Thoracic aorta (tissue), 2 donors: ENCODE data around the gene CTNNA3. TPM values are rescaled to one million over a fixed set of nuclear protein-coding genes. Genes with fewer than 3 reads are reported as not detected.

Experiments used
- ATAC-seq: fragments of 150-250 bp; one replicate; pipeline ENCODE4 v1.8.0; 2017; ENCODE audit warnings: low read depth; ENCODE audit not compliant: insufficient number of reproducible peaks, low FRiP score
- DNase-seq: peaks from one replicate; pipeline ENCODE4 v3.0.0-alpha.2; 2020; ENCODE audit warnings: low spot score
- H3K27ac ChIP-seq, 2 donors: fragments of 200-600 bp; sonication (generic); 1 replicate in 1 of 2; 2 replicates in 1 of 2; pipeline ENCODE4 v1.5.1; 2016; ENCODE audit warnings: mild to moderate bottlenecking in 2 of 2, moderate library complexity in 2 of 2
- H3K27me3 ChIP-seq: fragments of 200-600 bp; sonication (generic); replicated peaks from 2 replicates; pipeline ENCODE4 v1.6.0; 2016; ENCODE audit warnings: mild to moderate bottlenecking; ENCODE audit not compliant: insufficient read depth
- H3K36me3 ChIP-seq: fragments of 200-600 bp; sonication (generic); one replicate; pipeline ENCODE4 v1.5.1; 2016
- H3K4me1 ChIP-seq, 2 donors: fragments of 200-600 bp; sonication (generic); 1 replicate in 1 of 2; 2 replicates in 1 of 2; pipeline versions ENCODE4 v1.5.1 to v1.6.0; 2016; ENCODE audit warnings: low read depth in 2 of 2, mild to moderate bottlenecking in 1 of 2; ENCODE audit not compliant: control insufficient read depth in 1 of 2
- H3K4me3 ChIP-seq: fragments of 200-600 bp; sonication (generic); 2 replicates; pipeline ENCODE4 v1.5.1; 2016; ENCODE audit warnings: mild to moderate bottlenecking
- H3K9me3 ChIP-seq: fragments of 200-600 bp; sonication (generic); 2 replicates; pipeline ENCODE4 v1.5.1; 2016
- total RNA-seq, 2 donors: library from RNA; depleted of rRNA; stranded (reverse); fragments of >200 nt; gene quantifications; one replicate each; pipeline versions ENCODE4 v1.1.0 to v1.2.3, GENCODE V29; 2016
- TF ChIP-seq, protein P1 (sequence below): fragments of 200-600 bp; sonication (generic); IDR thresholded peaks from one replicate; pipeline ENCODE4 v1.5.1; 2019; ENCODE audit warnings: antibody characterized with exemption

CTNNA3 gene
- total RNA-seq, 2 donors from 2014 or later = 0.95 to 1.2 TPM

DNA sequence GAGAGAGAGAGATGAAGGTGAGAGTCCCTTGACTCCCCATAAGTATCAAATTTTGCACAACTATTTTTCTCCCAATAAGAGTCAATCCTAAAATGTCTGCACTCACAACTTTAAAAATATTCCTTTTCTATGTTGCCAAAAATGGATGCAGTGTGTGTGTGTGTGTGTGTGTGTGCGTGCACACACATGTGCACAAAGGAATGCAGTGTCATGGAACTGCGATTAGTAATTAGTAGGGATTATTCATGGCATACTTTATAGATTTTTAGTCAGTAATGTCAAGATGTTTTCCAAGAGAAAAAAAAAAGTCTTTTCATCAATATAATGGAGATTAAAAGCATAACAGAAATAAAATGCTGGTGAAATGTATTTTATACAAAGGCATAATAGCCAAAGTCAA is 949.3 kb downstream of the CTNNA3 start:
- H3K27me3 ChIP-seq = no peaks in the 10 kb centered on the region
- ATAC-seq (no peak), DNase-seq (no peak)
- TF ChIP-seq, protein P1, sequence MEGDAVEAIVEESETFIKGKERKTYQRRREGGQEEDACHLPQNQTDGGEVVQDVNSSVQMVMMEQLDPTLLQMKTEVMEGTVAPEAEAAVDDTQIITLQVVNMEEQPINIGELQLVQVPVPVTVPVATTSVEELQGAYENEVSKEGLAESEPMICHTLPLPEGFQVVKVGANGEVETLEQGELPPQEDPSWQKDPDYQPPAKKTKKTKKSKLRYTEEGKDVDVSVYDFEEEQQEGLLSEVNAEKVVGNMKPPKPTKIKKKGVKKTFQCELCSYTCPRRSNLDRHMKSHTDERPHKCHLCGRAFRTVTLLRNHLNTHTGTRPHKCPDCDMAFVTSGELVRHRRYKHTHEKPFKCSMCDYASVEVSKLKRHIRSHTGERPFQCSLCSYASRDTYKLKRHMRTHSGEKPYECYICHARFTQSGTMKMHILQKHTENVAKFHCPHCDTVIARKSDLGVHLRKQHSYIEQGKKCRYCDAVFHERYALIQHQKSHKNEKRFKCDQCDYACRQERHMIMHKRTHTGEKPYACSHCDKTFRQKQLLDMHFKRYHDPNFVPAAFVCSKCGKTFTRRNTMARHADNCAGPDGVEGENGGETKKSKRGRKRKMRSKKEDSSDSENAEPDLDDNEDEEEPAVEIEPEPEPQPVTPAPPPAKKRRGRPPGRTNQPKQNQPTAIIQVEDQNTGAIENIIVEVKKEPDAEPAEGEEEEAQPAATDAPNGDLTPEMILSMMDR = no peak
- no peaks in the 10 kb centered on the region for H3K36me3 ChIP-seq
- no peaks in the 10 kb centered on the region for H3K4me1 ChIP-seq
- no peak overlapping the region for H3K27ac ChIP-seq
- H3K9me3 ChIP-seq = no peaks in the 10 kb centered on the region
- H3K4me3 ChIP-seq = no peak overlapping the region

- no peaks in the 10 kb centered on the region for H3K36me3 ChIP-seq
- no peak overlapping the region for H3K27ac ChIP-seq
- no peaks in the 10 kb centered on the region for H3K9me3 ChIP-seq
- DNase-seq = no peak
- no peaks in the 10 kb centered on the region for H3K27me3 ChIP-seq
- no peak for ATAC-seq
- H3K4me1 ChIP-seq = no peaks in the 10 kb centered on the region
- no peak overlapping the region for H3K4me3 ChIP-seq
- TF ChIP-seq, protein P1 = no peak
Measured at GRCh38 chr10:66746246-66746645, 949.7 kb downstream of the CTNNA3 start.

GRCh38 chr10:66744915-66745314 is 951.1 kb downstream of the CTNNA3 start:
- no peak for DNase-seq
- no peak overlapping the region for H3K4me3 ChIP-seq

GRCh38 chr10:66737241-66737640 is 958.8 kb downstream of the CTNNA3 start:
- Histone ChIP-seq H3K36me3 (no peaks in the 10 kb centered on the region), H3K4me1 (no peaks in the 10 kb centered on the region), H3K4me3 (no peak overlapping the region), H3K9me3 (no peaks in the 10 kb centered on the region), H3K27me3 (no peaks in the 10 kb centered on the region), H3K27ac (no peak overlapping the region)
- ATAC-seq (no peak), DNase-seq (no peak)
- TF ChIP-seq, protein P1 = no peak

More at GRCh38 chr10:66744915-66745314, 951.1 kb downstream of the CTNNA3 start:
- H3K9me3 ChIP-seq = no peaks in the 10 kb centered on the region
- H3K4me1 ChIP-seq = no peaks in the 10 kb centered on the region
- H3K36me3 ChIP-seq = no peaks in the 10 kb centered on the region
- H3K27me3 ChIP-seq = no peaks in the 10 kb centered on the region
- ATAC-seq = no peak
- no peak overlapping the region for H3K27ac ChIP-seq
- TF ChIP-seq, protein P1 = no peak

DNA sequence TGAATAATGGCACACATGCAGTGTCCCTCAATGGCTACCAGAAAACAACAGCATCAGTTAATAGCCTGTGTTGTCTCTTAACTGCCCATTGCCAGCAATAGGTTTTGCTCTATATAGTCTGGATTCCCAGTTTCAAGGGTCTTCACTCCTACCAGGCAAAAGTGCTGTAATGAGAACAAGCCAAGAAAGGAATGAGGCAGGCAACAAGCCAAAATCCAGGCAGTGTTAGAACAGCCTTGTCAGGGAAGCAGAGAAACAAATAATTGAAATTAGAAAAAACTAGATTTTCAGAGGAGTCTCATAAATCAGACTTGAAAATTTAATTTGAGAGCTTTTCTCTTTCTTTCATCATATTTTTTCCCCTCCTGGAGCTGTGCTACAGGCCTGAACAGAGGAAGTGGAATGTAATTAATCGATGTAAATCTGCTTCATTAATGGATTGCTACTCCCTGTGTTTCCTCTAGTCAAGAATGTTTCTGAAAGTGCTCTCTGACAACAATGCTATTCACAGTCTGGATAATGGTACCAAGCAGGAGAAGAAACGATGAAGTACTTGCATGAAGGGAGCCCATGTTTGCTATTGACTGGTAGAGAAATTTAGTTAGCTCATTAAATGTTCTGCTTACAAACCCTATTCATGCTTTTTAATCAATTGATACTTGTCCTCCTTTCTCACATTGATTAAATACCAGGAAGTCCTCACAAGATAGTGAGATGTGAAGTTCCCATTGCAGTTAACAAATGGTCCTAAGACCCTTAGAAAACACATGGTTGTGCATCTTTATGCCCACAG is 972.2 kb downstream of the CTNNA3 start:
- TF ChIP-seq, protein P1 = no peak

More for the DNA sequence above, 972.2 kb downstream of the CTNNA3 start:
- no peak overlapping the region for H3K27ac ChIP-seq
- no peaks in the 10 kb centered on the region for H3K4me1 ChIP-seq
- H3K9me3 ChIP-seq = no peaks in the 10 kb centered on the region
- ATAC-seq (no peak), DNase-seq (no peak)
- H3K36me3 ChIP-seq = no peaks in the 10 kb centered on the region
- H3K27me3 ChIP-seq = no peaks in the 10 kb centered on the region
- H3K4me3 ChIP-seq = no peak overlapping the region
